Lower leg skin (tissue), 3 donors: Measurements from ENCODE around the gene ERAP2.

Experiments
- CTCF ChIP-seq, 3 donors: fragments of 450-650 bp; IDR thresholded peaks; one replicate each; pipeline ENCODE4 v1.5.1; 2016; ENCODE audit warnings: antibody characterized with exemption in 3 of 3, mild to moderate bottlenecking in 3 of 3, moderate library complexity in 2 of 3
- POLR2A ChIP-seq, 2 donors: fragments of 450-650 bp; IDR thresholded peaks; one replicate each; pipeline ENCODE4 v1.6.1; 2016 to 2017; ENCODE audit warnings: antibody characterized with exemption in 2 of 2, mild to moderate bottlenecking in 1 of 2, moderate library complexity in 1 of 2

GRCh38 chr5:96843140-96843539 is 33.2 kb upstream of the ERAP2 start:
- TF ChIP-seq CTCF (IDR thresholded peaks at IDR 0.05), result no peak
- no peak for TF ChIP-seq POLR2A (IDR thresholded peaks at IDR 0.05)
